Spinal cord (tissue), 10 donors: ENCODE results near the gene DYNC1H1. TPM values are rescaled to one million over a fixed set of nuclear protein-coding genes. Genes with fewer than 3 reads are reported as not detected.
"Not testable (repeated sequence)": the region's sequence is repeated elsewhere in the genome, so short reads cannot be mapped to it uniquely, and the experiment has no call there.

Experiments used
- DNase-seq, 6 donors: peaks; one replicate each; pipeline versions ENCODE4 v3.0.0 to v3.0.0-alpha.2; 2013 to 2015; ENCODE audit warnings: low spot score in 6 of 6, low read depth in 4 of 6
- H3K27ac ChIP-seq: one replicate; pipeline ENCODE4 v1.5.1; 2013; ENCODE audit warnings: low read depth, low read length, control low read depth
- H3K27me3 ChIP-seq: one replicate; pipeline ENCODE4 v1.6.1; 2013; ENCODE audit warnings: low read length; ENCODE audit not compliant: control insufficient read depth, insufficient read depth
- H3K36me3 ChIP-seq: one replicate; pipeline ENCODE4 v1.6.1; 2013; ENCODE audit warnings: low read length; ENCODE audit not compliant: control insufficient read depth, insufficient read depth
- H3K4me1 ChIP-seq: one replicate; pipeline ENCODE4 v1.6.1; 2013; ENCODE audit warnings: low read length; ENCODE audit not compliant: control insufficient read depth, insufficient read depth
- H3K4me3 ChIP-seq: one replicate; pipeline ENCODE4 v1.5.1; 2013; ENCODE audit warnings: low read depth, low read length, control low read depth
- H3K9me3 ChIP-seq: one replicate; pipeline ENCODE4 v1.6.1; 2013; ENCODE audit warnings: low read length; ENCODE audit not compliant: control insufficient read depth, insufficient read depth
- WGBS: methylation state at CpG from one replicate; pipeline ENCODE4 v1.1.5; 2013; ENCODE audit warnings: missing lambda C conversion rate; ENCODE audit not compliant: insufficient coverage; 5-methylcytosine and 5-hydroxymethylcytosine counted together
- polyA plus RNA-seq, 2 donors: library from polyadenylated mRNA; unstranded; fragments of 120-200 nt; gene quantifications; one replicate each; pipeline ENCODE4 v1.2.1, GENCODE V29; 2013; ENCODE audit not compliant: insufficient read length in 2 of 2
- total RNA-seq, 2 donors: library from RNA; depleted of rRNA in 1 of 2; stranded (reverse); fragments of 120-200 nt in 1 of 2; fragments of >200 nt in 1 of 2; gene quantifications; one replicate each; pipeline versions ENCODE4 v1.2.3 to v1.2.4, GENCODE V29; 2013 to 2014
- donor health status: healthy.

DYNC1H1 gene
- total and polyA plus RNA-seq, 4 donors = 534 to 818 (median 636) TPM

- H3K36me3 ChIP-seq = peaks cover 58% of the 10 kb centered on the region
- DNase-seq = no peak
- no peak overlapping the region for H3K4me3 ChIP-seq
- no peaks in the 10 kb centered on the region for H3K27me3 ChIP-seq
- H3K9me3 ChIP-seq = no peaks in the 10 kb centered on the region
- no peaks in the 10 kb centered on the region for H3K4me1 ChIP-seq
- WGBS = no CpG with 5 or more reads among the region's 6 CpGs
- no peak overlapping the region for H3K27ac ChIP-seq
These were observed 18.2 kb downstream of the DYNC1H1 start for GRCh38 chr14:101982621-101983020.

GRCh38 chr14:101984831-101985230 is 20.5 kb downstream of the DYNC1H1 start:
- H3K27ac ChIP-seq, H3K9me3 ChIP-seq, H3K27me3 ChIP-seq, H3K4me1 ChIP-seq, H3K4me3 ChIP-seq, DNase-seq: not testable (repeated sequence)
- WGBS = 95% methylated on average over 4 of the region's 12 CpGs
- H3K36me3 ChIP-seq = peaks cover 69% of the 10 kb centered on the region

DNA sequence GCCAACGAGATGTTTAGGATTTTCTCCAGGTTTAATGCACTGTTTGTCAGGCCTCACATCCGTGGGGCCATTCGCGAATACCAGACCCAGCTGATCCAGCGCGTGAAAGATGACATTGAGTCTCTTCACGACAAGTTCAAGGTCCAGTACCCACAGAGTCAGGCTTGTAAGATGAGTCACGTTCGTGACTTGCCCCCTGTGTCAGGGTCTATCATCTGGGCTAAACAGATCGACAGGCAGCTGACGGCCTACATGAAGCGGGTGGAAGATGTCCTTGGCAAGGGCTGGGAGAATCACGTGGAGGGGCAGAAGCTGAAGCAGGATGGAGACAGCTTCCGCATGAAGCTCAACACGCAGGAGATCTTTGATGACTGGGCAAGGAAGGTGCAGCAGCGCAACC is 21.6 kb downstream of the DYNC1H1 start:
- DNase-seq = no peak
- WGBS = 97% methylated on average over 16 of the region's 16 CpGs
- Histone ChIP-seq H3K36me3 (peaks cover 75% of the 10 kb centered on the region), H3K4me1 (no peaks in the 10 kb centered on the region), H3K9me3 (no peaks in the 10 kb centered on the region), H3K27ac (no peak overlapping the region), H3K4me3 (no peak overlapping the region), H3K27me3 (no peaks in the 10 kb centered on the region)

- H3K36me3 ChIP-seq = peaks cover 77% of the 10 kb centered on the region
- H3K4me1 ChIP-seq = no peaks in the 10 kb centered on the region
- DNase-seq = no peak
- H3K27ac ChIP-seq = no peak overlapping the region
- WGBS = 89% methylated on average over 3 of the region's 7 CpGs
- no peak overlapping the region for H3K4me3 ChIP-seq
- H3K9me3 ChIP-seq = no peaks in the 10 kb centered on the region
- H3K27me3 ChIP-seq = no peaks in the 10 kb centered on the region
These were observed 22.6 kb downstream of the DYNC1H1 start for GRCh38 chr14:101986953-101987352.

DNA sequence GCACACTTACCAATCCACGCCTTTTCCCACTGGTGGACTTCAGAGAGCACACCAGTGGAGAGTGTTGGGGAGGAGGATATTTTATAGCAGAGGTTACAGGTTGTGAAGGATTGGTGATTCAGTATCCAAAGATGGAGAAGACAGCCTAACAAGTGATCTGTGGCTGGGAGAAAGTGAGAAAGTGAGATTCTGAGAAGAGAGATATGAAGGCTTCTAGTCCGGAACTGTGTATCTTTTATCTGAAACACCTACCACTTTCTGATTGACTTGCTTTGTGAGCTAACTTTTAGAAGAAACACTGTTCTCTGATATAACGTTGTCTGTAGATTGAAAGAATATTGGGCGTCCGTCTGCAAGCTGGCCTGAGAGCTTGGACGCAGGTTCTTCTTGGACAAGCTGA is 24.0 kb downstream of the DYNC1H1 start:
- peaks cover 85% of the 10 kb centered on the region for H3K36me3 ChIP-seq
- no peak overlapping the region for H3K27ac ChIP-seq
- no peak overlapping the region for H3K4me3 ChIP-seq
- no peaks in the 10 kb centered on the region for H3K27me3 ChIP-seq
- no peaks in the 10 kb centered on the region for H3K4me1 ChIP-seq
- 96% methylated on average over 5 of the region's 6 CpGs for WGBS
- H3K9me3 ChIP-seq = no peaks in the 10 kb centered on the region
- DNase-seq = no peak

GRCh38 chr14:101991352-101991751 is 27.0 kb downstream of the DYNC1H1 start:
- Histone ChIP-seq H3K4me1 (no peaks in the 10 kb centered on the region), H3K27ac (no peak overlapping the region), H3K9me3 (no peaks in the 10 kb centered on the region), H3K27me3 (no peaks in the 10 kb centered on the region), H3K4me3 (no peak overlapping the region), H3K36me3 (peaks cover 84% of the 10 kb centered on the region)
- 100% methylated on average over 4 of the region's 5 CpGs for WGBS
- DNase-seq = no peak

DNA sequence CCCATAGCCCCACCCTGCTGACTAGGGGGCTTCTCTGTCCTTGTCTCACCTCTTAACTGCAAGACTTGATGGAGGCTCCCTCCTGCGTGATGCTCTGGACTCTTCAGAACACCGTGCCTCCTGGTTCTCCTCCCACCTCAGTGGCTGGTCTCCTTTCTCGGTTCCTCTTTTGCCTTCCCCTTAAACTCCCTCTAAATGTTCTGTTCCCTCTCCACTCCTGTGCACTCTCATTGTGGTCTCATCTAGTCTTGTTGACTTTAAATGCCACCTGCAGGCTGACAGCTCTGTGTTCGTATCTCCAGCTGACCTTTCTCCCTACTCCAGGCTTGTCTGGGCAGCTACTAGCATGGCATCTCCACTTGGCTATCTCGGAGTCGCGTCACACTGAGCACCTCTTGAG is 28.3 kb downstream of the DYNC1H1 start:
- no peak for DNase-seq
- no peak overlapping the region for H3K4me3 ChIP-seq
- H3K4me1 ChIP-seq = no peaks in the 10 kb centered on the region
- peaks cover 86% of the 10 kb centered on the region for H3K36me3 ChIP-seq
- no peaks in the 10 kb centered on the region for H3K27me3 ChIP-seq
- 92% methylated on average over 7 of the region's 7 CpGs for WGBS
- H3K27ac ChIP-seq = no peak overlapping the region
- no peaks in the 10 kb centered on the region for H3K9me3 ChIP-seq

DNA sequence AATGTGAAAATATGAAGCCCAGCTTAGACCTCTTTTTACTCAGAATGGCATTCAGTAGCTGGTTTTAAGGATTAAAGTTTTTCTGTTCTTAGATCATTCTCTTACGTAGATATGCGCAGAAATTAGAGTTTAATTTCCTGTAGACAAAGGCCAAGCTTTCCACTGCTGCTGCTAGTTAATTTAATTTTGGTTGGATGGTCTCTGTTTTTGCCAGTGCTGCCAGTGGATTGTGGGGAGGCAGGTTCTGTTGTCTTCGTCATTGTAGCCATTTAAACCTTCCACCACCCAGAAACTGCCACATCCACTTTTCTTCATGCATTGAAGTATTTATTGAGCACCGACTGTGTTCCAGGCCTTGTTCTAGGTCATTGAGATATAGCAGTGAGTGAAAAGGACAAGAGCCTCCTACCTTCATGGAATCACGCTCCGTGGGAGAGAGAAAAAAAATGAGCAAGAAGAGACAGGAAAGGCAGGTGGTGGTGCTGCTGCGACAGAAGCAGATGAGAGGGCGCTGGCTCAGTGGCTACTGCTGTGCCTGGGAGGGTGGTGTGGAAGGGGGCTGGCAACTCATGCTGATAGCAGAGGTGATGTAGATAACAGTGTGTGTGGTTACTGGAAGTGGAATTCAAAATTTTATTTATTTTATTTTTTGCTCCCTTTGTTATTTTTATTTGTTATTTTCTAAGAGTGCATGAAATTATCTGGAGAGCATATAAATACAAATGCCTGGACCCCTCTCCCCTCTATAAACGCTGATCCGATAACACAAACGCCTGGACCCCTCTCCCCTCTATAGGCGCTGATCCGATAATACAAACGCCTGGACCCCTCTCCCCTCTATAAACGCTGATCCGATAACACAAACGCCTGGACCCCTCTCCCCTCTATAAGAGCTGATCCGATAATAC is 33.3 kb downstream of the DYNC1H1 start:
- no peaks in the 10 kb centered on the region for H3K9me3 ChIP-seq
- no peak overlapping the region for H3K4me3 ChIP-seq
- DNase-seq = no peak
- WGBS = 91% methylated on average over 12 of the region's 18 CpGs
- no peaks in the 10 kb centered on the region for H3K27me3 ChIP-seq
- no peaks in the 10 kb centered on the region for H3K4me1 ChIP-seq
- peaks cover 90% of the 10 kb centered on the region for H3K36me3 ChIP-seq
- H3K27ac ChIP-seq = no peak overlapping the region

GRCh38 chr14:102000902-102001301 is 36.5 kb downstream of the DYNC1H1 start:
- Histone ChIP-seq H3K4me1 (no peaks in the 10 kb centered on the region), H3K36me3 (peaks cover 90% of the 10 kb centered on the region), H3K4me3 (no peak overlapping the region), H3K9me3 (no peaks in the 10 kb centered on the region), H3K27me3 (no peaks in the 10 kb centered on the region), H3K27ac (no peak overlapping the region)
- DNase-seq = no peak
- WGBS = 93% methylated on average over 6 of the region's 12 CpGs

DNA sequence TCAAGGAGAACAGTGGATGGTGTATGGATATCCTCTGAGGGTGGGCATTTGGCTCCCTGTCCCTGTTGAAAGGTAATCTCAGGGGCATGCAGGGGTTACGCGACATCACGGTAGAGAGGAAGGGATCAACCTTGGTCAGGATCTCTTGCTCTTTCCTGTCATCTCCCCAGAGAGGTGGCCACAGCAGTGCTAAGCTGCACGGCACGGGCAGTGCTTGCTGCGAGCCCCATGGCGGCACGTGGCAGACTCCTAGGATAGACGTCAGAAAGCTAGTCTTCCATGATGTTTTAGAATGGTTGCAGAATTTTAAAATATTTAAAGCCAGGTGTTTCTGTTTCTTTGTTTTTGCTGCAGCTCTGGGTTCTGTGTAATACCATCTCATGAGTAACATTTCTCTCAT is 41.0 kb downstream of the DYNC1H1 start:
- no peak overlapping the region for H3K27ac ChIP-seq
- 100% methylated on average over 3 of the region's 9 CpGs for WGBS
- H3K4me3 ChIP-seq = no peak overlapping the region
- no peak for DNase-seq
- H3K27me3 ChIP-seq = no peaks in the 10 kb centered on the region
- peaks cover 93% of the 10 kb centered on the region for H3K36me3 ChIP-seq
- H3K9me3 ChIP-seq = no peaks in the 10 kb centered on the region
- H3K4me1 ChIP-seq = no peaks in the 10 kb centered on the region
